GM04504 (cell line): Measurements from ENCODE around the gene AHSG.
A peak's percentile ranks its signal among the peaks of the same experiment; 100 is the strongest.
"Not testable (repeated sequence)": the region's sequence is repeated elsewhere in the genome, so short reads cannot be mapped to it uniquely, and the experiment has no call there.

Experiments used
- DNase-seq: peaks from one replicate; pipeline ENCODE4 v3.0.0-alpha.2; 2012; ENCODE audit warnings: low read depth

Gene AHSG

DNA sequence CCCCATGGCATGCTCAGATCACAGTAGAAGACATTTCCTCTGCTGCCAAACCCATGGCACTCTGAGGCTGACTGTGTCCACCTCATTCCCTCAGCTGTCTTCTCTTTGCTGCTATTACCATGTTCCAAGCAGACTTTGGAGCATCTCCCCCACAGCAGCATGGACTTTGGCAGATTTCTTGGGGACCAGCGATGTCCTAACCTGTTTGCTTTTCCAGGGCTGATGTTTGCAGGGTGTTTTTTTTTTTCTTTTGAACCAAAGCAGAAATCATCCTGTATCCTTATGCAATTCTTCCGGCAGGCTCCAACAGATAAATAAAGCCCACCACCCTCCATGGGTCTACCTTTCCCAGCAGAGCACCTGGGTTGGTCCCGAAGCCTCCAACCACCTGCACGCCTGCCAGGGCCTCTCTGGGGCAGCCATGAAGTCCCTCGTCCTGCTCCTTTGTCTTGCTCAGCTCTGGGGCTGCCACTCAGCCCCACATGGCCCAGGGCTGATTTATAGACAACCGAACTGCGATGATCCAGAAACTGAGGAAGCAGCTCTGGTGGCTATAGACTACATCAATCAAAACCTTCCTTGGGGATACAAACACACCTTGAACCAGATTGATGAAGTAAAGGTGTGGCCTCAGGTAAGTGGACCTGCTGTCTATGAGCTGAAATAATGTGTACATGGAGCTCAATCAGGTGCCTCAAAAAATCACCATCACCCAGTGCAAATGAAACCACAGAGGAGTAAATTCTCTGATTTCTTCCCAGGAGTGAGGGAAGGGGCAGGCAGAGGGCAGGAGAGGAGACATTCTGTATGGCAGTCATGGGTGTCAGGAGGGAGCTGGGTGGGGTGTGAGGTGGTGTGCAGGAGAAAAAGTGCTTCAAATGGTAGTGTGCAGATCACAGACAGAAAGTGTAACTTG is at the start of gene AHSG:
AHSG (plus strand) TSS at position 340 of the 916 bp plus-strand sequence; CDS start at position 422, 82 bp downstream.
- no peak for DNase-seq

- DNase-seq = no peak
Observed at GRCh38 chr3:186564586-186564985, 48.3 kb upstream of the AHSG start.

DNA sequence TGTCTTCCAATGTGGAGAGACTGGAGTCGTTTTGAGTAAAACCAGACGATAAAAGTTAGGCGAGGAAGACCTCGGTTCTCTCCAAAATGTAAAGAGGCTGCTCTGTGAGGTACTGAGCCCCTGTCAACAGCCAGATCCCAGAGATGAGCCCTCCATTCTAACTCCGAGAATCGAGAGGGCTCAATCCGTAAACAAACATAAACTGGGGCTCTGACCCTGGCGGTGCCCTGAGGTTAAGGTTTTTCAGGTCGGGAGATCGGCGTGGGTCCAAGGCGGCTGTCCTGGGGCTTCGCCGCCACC is 46.1 kb upstream of the AHSG start:
- DNase-seq = no peak

DNA sequence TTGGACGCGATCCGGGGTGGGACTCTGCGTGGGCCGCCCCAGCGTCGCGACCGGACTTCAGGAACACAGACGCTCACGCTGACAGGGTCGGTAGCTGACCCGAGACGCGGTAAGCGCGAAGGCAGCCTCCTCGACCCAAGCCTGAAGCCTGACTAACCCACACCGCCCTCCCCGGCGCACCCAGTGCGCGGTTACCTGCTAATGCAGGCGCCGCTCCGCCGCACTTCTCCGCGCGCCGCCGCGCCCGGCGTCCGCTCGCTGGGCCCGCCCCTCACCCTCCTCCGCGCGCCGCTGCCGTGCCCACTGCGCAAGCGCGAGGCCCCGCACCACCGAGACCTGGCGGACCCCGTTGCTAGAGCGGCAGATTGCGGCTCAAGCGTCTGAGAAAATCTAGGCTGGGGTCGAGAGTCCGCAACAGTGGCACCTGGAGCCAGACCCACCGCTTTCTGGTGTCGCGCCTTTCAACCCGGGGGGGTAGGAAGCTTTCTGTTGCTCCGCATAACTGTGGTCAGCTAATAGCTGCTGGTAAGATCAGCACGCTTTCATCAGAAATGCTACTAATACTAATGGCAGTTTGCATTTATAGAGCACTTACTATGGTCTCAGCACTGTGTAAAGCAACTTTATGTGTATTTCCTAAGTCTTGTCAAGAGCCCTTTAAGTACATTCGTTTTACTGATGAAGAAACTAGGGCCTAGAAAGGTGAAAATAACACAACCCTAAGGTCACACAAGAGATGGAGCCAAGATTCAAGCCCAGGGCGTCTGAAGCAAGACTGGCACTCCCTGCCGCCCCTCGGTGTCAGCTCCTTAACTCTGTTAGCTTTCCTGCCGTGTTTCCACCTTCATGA is 45.6 kb upstream of the AHSG start, which contains the start of gene TBCCD1:
TBCCD1 (minus strand) TSS at position 268 of the 850 bp plus-strand sequence. CDS start 3,010 bp downstream, outside the sequence.
- DNase-seq = peak; percentile 70

DNA sequence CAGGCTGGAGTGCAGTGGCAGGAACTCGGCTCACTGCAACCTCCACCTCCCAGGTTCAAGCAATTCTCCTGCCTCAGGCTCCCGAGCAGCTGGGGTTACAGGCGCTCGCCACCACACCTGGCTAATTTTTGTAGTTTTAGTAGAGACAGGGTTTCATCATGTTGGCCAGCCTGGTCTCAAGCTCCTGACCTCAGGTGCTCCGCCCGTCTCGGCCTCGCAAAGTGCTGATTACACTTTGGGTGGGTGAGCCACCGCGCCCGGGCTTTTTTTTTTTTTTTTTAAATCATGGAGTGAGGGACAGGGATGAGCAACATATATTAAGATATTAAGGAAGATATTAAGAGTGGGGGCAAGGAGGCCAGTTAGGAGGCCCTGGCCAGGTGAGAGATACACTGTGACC is 43.5 kb upstream of the AHSG start:
- DNase-seq = not testable (repeated sequence)

DNA sequence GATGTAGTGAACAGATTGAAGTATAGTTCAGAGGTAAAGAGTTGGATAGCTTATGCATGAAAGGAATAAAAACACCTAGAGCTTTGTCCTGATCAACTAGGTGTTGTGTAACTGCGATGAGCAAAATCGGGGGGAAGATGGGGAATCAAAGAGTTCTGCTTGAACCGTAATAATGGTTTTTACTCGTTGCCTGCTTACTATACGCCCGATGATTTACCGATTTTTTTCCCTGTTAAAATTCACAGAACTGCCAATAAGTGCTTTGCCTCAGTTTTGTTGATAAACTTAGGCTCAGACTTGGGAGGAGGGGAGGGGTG is 43.1 kb upstream of the AHSG start:
- no peak for DNase-seq

GRCh38 chr3:186570096-186570940 is 42.5 kb upstream of the AHSG start, which contains the start of gene DNAJB11:
TSS of gene DNAJB11 (plus strand) at chr3:186570720. CDS start at chr3:186570898, 178 bp downstream.
- peak; percentile 100 for DNase-seq

GRCh38 chr3:186570941-186571643 is 41.8 kb upstream of the AHSG start:
- no peak for DNase-seq

DNA sequence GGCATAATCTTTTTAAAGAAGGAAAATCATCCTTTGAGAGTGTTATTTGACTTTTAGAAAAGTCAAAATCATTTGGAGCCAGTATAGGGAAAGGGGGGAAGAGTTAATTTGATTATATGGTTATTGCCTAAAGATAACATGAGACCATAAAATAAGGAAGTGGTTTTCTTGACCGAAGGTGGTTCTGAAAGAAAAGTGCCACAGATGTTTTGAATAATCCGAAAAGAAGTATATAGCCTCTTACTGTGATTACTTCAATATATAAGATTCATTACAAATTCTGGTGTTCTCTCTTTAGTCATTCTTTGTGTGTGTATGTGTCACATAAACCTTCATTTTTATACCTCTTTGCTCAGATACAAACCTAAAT is 41.2 kb upstream of the AHSG start:
- no peak for DNase-seq

GRCh38 chr3:186577521-186577920 is 35.3 kb upstream of the AHSG start:
- DNase-seq = no peak

DNA sequence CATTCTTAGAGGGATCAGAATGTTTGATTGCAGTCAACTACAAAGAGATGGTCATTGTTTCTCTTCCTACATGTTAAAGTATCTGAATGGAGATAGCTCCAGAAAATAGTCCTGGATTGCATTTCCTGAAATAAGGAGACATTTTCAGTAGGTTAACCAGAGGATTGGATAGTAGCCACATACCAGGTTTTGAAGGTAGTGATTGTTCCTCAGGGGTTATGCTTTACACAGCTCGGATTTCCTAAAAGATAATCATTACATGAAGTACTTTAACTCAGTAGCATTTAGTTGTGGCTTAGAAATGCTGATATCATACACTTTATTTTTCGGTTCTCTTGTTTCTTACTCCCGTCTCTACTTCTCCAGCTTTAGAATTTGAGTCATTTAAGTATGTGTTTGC is 32.1 kb upstream of the AHSG start:
- DNase-seq = no peak

DNA sequence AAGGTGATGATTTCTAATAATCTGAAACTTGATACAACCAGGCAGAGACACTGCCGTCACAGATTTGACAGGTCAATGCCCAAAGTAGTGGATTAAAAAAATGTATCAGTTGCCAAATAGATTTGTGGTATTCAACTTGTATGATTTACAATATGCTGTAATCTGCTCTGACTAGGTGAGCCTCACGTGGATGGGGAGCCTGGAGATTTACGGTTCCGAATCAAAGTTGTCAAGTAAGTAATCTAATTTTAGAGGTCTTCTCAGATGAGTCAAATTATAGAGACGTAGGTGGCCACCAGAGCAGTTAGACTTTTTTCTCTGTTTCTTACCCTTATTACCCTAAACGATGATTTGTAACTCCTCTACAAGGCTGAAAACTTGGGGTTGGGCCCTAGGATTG is 30.3 kb upstream of the AHSG start:
- DNase-seq = no peak

GRCh38 chr3:186583831-186584230 is 29.0 kb upstream of the AHSG start:
- no peak for DNase-seq

- not testable (repeated sequence) for DNase-seq
Observed at GRCh38 chr3:186586245-186586644, 26.6 kb upstream of the AHSG start.

DNA sequence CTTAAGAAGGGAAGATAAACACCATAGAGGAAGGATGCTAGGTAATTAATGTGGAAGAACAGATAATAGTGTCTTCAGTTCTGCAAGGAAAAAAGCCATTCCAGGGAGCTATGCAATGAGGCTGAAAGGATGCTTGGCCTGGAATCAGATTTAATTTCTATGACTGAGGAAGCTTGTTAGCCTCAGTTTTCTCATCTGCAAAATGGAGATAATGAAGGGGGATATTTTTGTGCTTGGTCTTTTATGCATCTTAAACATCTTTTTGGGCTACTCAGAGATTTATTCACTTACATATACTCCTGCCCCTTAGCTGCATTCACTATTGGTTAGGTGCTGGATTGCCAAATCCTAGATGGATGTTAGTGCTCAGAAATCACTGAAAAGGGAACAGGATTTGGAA is 25.7 kb upstream of the AHSG start:
- no peak for DNase-seq

- DNase-seq = no peak
Observed at GRCh38 chr3:186588632-186589031, 24.2 kb upstream of the AHSG start.

- no peak for DNase-seq
Observed at GRCh38 chr3:186589121-186589520, 23.7 kb upstream of the AHSG start.

- no peak for DNase-seq
Observed at GRCh38 chr3:186589856-186590579, 22.8 kb upstream of the AHSG start.

DNA sequence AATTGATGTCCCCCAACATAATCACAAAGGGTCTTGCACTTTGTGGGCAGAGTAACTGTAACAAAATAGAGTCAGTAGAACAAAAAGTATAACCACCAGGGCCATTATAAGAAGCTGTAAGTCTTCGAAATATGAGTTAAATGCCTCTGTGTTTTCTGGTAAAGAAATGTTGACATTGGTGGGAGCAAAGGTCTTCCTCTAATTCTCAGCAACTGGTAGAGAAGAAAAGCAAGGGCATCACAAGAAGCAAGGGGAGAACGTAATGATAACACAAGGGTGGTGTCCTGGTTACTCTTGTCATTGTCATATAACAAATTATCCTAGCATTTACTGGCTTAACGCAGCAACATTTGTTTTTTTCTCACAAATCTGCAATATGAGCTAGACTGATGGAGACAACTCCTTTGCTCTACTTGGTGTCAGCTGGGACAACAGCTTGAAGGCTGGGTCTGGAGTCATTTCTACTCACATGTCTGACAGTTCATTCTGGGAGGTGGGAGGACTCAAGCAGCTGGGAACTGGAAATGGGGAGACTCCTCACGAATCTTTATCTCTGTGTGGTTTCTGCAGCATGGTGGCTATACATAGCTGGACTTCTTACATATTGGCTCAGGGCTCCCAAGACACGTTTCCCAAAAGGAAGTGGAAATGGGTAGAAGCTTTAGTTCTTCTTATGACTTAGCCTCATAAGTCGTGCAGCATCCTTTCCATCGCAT is 22.1 kb upstream of the AHSG start:
- no peak for DNase-seq

- no peak for DNase-seq
Observed at GRCh38 chr3:186592682-186593081, 20.2 kb upstream of the AHSG start.
